Choroid plexus epithelial cell (primary cell): Measurements from ENCODE around the gene USP36.

Source experiments
- DNase-seq: peaks from one replicate; pipeline ENCODE4 v3.0.0-alpha.2; 2010; ENCODE audit warnings: low read depth
- H3K4me3 ChIP-seq: 2 replicates; pipeline ENCODE4 v1.5.1; 2011; ENCODE audit warnings: low read depth, mild to moderate bottlenecking, control low read depth, low read length, moderate library complexity
- TF ChIP-seq, protein P1 (sequence below): conservative IDR thresholded peaks from 2 replicates; pipeline ENCODE4 v1.5.1; 2011; ENCODE audit warnings: low read depth, mild to moderate bottlenecking, control low read depth, inconsistent platforms, low read length, moderate library complexity

The USP36 gene

DNA sequence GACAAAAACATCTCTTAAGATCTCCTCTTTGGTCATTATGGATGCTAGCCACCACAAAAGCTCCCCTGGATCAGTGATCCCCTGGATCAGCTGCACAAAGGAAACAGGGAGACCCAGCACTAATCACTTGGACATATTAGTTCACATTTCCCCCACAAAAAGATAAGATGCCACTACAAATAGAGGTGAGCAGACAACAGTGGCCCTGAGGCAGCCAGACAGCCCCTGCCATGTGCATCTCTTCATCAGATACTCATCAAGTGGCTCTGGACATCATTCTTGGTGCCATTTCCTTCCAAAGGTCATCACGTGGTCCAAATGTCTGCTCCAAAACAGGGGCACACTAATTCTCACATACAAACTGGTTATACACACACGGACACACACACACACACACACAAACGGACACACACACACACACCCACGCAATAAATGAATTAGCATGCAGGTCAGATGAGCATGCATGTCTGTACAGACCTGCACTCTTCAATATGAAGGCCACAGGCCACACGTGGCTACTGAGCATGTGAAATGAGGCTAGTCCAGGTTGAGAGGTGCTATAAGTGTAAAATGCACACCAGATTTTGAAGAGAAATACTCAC lies 4.1 kb downstream of the USP36 start:
- H3K4me3 ChIP-seq = no peak overlapping the region
- TF ChIP-seq, protein P1, sequence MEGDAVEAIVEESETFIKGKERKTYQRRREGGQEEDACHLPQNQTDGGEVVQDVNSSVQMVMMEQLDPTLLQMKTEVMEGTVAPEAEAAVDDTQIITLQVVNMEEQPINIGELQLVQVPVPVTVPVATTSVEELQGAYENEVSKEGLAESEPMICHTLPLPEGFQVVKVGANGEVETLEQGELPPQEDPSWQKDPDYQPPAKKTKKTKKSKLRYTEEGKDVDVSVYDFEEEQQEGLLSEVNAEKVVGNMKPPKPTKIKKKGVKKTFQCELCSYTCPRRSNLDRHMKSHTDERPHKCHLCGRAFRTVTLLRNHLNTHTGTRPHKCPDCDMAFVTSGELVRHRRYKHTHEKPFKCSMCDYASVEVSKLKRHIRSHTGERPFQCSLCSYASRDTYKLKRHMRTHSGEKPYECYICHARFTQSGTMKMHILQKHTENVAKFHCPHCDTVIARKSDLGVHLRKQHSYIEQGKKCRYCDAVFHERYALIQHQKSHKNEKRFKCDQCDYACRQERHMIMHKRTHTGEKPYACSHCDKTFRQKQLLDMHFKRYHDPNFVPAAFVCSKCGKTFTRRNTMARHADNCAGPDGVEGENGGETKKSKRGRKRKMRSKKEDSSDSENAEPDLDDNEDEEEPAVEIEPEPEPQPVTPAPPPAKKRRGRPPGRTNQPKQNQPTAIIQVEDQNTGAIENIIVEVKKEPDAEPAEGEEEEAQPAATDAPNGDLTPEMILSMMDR = no peak
- no peak for DNase-seq

GRCh38 chr17:78834571-78834970 lies 6.0 kb downstream of the USP36 start:
- no peak for DNase-seq
- TF ChIP-seq, protein P1 = no peak
- no peak overlapping the region for H3K4me3 ChIP-seq

DNA sequence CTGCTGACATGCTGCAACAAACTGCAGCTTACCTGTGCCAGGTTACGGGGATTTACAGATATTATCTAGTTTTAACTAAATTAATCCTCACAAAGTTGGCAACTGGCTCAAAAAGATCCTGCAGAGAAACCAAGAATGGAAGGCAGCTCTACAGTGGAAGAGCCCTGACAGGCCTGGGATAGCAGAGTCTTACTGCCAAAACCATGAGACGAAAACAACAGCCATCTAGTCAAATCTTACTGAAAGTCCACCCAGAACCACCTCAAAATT lies 8.1 kb downstream of the USP36 start:
- TF ChIP-seq, protein P1 = no peak
- no peak overlapping the region for H3K4me3 ChIP-seq
- no peak for DNase-seq

DNA sequence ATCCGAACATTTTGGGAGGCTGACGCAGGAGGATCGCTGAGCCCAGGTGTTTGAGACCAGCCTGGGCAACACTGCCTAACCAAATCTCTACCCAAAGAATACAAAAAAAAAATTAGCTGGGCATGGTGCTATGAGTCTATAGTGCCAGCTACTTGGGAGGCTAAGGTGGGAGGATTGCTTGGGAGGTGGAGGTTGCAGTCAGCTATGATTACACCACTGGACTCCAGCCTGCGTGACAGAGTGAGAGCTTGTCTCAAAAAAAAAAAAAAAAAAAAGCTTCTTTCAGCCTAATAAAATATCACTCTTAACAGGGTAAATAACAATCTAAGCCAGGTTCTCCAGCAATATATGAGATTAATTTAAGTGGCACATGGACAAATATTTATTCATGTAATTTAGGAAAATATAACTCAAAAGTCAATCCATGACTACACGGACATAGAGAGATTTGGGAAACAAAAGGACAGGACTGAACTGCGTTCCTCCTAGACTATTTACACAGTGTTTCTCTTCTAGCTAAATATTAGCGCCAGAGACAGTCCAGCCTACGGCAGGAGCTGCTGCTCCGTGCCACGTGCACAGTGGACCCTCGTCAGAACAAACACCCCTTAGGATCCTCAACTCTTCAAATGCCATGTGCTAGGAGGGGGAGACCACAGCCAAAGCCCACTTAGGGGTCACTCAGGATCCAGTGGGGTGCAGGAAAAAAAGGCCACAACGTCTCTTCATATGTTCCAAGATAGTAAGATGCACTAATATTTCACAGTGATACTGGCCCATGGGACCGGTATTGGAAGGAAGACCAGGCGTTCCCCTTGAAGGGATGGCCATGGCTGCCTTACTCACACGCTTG lies 8.7 kb downstream of the USP36 start:
- DNase-seq = no peak
- no peak overlapping the region for H3K4me3 ChIP-seq
- TF ChIP-seq, protein P1 = no peak

DNA sequence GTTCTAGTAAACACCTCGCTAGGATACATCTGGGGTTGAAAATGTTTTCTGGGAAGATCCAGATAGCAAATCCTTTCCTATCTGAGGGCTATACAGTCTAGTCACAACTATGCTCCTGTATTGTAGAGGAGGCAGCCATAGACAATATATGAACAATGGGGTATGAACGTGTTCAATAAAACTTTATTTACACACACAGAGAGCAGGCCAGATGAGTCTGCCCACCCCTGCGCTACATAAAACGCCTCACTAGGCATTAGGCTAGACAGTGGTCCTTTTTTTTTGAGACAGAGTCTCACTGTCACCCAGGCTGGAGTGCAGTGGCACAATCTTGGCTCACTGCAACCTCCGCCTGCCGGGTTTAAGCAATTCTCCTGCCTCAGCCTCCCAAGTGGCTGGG lies 11.1 kb downstream of the USP36 start:
- no peak for DNase-seq
- no peak overlapping the region for H3K4me3 ChIP-seq
- TF ChIP-seq, protein P1 = no peak

- TF ChIP-seq, protein P1 = peak; percentile 86
- no peak overlapping the region for H3K4me3 ChIP-seq
- peak; percentile 90 for DNase-seq
Observed at GRCh38 chr17:78828470-78829185, 12.0 kb downstream of the USP36 start.
